HepG2 (cell line): Measurements from ENCODE around the gene GH2. TPM values are rescaled to one million over a fixed set of nuclear protein-coding genes. Genes with fewer than 3 reads are reported as not detected.

Experiments
- ATAD3A ChIP-seq: sonication (generic); formaldehyde crosslinking; IDR thresholded peaks from 2 replicates; pipeline ENCODE4 v1.4.0; 2020; ENCODE audit warnings: missing genetic modification reagents
- BHLHE40 ChIP-seq: IDR thresholded peaks from 2 replicates; pipeline ENCODE4 v1.6.1; 2011; ENCODE audit warnings: low read length, improper control_type of control experiment
- FOXP1 ChIP-seq, 2 experiments: fragments of 450-650 bp in 1 of 2; IDR thresholded peaks; 2 replicates each; pipeline ENCODE4 v1.6.1; 2017 to 2018; ENCODE audit warnings: antibody characterized with exemption in 1 of 2
- MEIS2 ChIP-seq: sonication (generic); formaldehyde crosslinking; IDR thresholded peaks from 2 replicates; pipeline ENCODE4 v1.9.0; 2021; ENCODE audit warnings: mild to moderate bottlenecking, missing genetic modification reagents
- NR2F6 ChIP-seq, 2 experiments: IDR thresholded peaks; 2 replicates each; pipeline ENCODE4 v1.6.1; 2016; ENCODE audit warnings: antibody characterized with exemption in 1 of 2, mild to moderate bottlenecking in 1 of 2
- PCBP2 ChIP-seq: fragments of 200-400 bp; formaldehyde crosslinking; optimal IDR thresholded peaks from 2 replicates; pipeline ENCODE3; 2018; ENCODE audit warnings: low read length, low read depth; ENCODE audit not compliant: poor library complexity, severe bottlenecking
- STAG1 ChIP-seq: sonication (generic); formaldehyde crosslinking; IDR thresholded peaks from 2 replicates; pipeline ENCODE4 v1.4.0; 2020; ENCODE audit warnings: missing genetic modification reagents
- TOPORS ChIP-seq: sonication (generic); formaldehyde crosslinking; IDR thresholded peaks from 2 replicates; pipeline ENCODE4 v1.8.0; 2023; ENCODE audit warnings: mild to moderate bottlenecking, missing genetic modification reagents
- ZNF282 ChIP-seq: fragments of 450-650 bp; IDR thresholded peaks from 2 replicates; pipeline ENCODE4 v1.6.1; 2018; ENCODE audit not compliant: partially characterized antibody
- ZNF296 ChIP-seq: sonication (generic); formaldehyde crosslinking; conservative IDR thresholded peaks from 2 replicates; pipeline ENCODE4 v1.5.0; 2020; ENCODE audit warnings: mild to moderate bottlenecking, missing genetic modification reagents
- ZNF550 ChIP-seq: sonication (generic); formaldehyde crosslinking; IDR thresholded peaks from 2 replicates; pipeline ENCODE4 v1.4.0; 2020; ENCODE audit warnings: mild to moderate bottlenecking, missing genetic modification reagents, borderline replicate concordance
- ZNF776 ChIP-seq: sonication (generic); formaldehyde crosslinking; IDR thresholded peaks from 2 replicates; pipeline ENCODE4 v1.4.0; 2020; ENCODE audit warnings: mild to moderate bottlenecking, missing genetic modification reagents
- ZNF879 ChIP-seq: sonication (generic); formaldehyde crosslinking; IDR thresholded peaks from 2 replicates; pipeline ENCODE4 v1.8.1; 2023; ENCODE audit warnings: missing genetic modification reagents
- polyA plus RNA-seq, 8 experiments: library from polyadenylated mRNA; depleted of rRNA in 3 of 8; stranded (reverse) in 7 of 8; unstranded in 1 of 8; fragments of >200 nt; fragmentation: Illumina TruSeq in 4 of 8; extraction: Trizol in 4 of 8; gene quantifications; 2 replicates each; pipeline versions ENCODE4 v1.2.1 to v1.2.3, GENCODE V29; 2011 to 2016; ENCODE audit warnings: low read depth in 4 of 8, missing spikeins in 1 of 8, mixed read lengths in 1 of 8; ENCODE audit not compliant: insufficient read depth in 1 of 8
- total RNA-seq, 5 experiments: library from RNA; depleted of rRNA; stranded (reverse); fragments of >200 nt; fragmentation: Illumina TruSeq; extraction: Trizol; gene quantifications; 2 replicates each; pipeline ENCODE4 v1.2.3, GENCODE V29; 2016; ENCODE audit warnings: low read depth in 1 of 5
- TF ChIP-seq, protein P1 (sequence below): sonication (generic); formaldehyde crosslinking; IDR thresholded peaks from 2 replicates; pipeline ENCODE4 v1.5.1; 2020; ENCODE audit warnings: missing genetic modification reagents, mild to moderate bottlenecking, borderline replicate concordance
- TF ChIP-seq, protein P2 (sequence below): sonication (generic); formaldehyde crosslinking; IDR thresholded peaks from 2 replicates; pipeline ENCODE4 v1.4.0; 2020; ENCODE audit warnings: missing genetic modification reagents
- TF ChIP-seq, protein P3 (sequence below): sonication (generic); formaldehyde crosslinking; IDR thresholded peaks from 2 replicates; pipeline ENCODE4 v1.4.0; 2020; ENCODE audit warnings: missing genetic modification reagents
- TF ChIP-seq, protein P4 (sequence below): sonication (generic); formaldehyde crosslinking; IDR thresholded peaks from 2 replicates; pipeline ENCODE4 v1.4.0; 2020; ENCODE audit warnings: missing genetic modification reagents
- TF ChIP-seq, protein P5 (sequence below): sonication (generic); formaldehyde crosslinking; IDR thresholded peaks from 2 replicates; pipeline ENCODE4 v1.4.0; 2020; ENCODE audit warnings: missing genetic modification reagents

Gene GH2
- total and polyA plus RNA-seq, 2 of the 13 experiments (the other 11 are each of a cell fraction or from before 2014, with no cell fraction given), result not detected

DNA sequence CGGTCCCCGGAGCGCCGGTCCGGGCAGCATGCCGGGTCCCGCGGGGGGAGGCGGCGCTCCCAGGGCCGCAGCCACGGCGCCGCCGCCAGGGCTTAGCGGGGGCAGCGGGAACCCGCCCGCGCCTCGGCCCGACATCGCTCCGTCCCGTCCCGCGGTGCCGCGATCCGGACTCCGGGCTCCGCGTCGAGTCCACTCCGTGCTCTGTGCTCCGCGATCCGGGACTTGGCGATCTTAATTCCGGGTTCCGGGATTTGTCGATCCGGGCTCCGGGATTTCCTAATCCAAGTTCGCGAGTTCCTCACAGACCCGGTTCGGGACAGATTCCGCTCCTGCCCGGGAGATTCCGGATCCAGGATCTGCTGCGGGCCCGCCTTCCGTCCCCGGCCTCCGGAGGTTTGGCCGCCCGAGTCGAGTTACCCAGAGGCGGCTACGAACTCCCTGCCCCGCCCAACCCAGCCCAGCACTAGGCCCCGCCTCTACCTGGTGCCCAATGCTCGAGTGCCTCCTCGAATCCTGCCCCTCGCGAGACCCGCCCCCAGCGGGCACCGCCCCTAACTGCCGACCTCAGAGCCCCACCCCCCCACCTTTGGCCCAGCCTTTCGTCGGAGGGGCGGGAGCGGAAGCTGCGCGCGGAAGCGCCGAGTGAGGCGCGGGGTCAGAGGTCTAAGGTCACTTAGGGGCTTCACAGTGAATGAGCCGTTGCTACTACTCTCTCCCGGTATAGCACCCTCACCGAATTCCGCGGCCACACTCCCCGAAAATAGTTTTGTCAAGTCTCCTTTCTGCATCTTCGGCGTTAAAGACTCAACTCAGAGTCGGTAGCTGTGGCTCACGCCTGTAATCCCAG lies 39.0 kb downstream of the GH2 start, which contains the start of gene SMARCD2 (continued):
- TF ChIP-seq, protein P1, sequence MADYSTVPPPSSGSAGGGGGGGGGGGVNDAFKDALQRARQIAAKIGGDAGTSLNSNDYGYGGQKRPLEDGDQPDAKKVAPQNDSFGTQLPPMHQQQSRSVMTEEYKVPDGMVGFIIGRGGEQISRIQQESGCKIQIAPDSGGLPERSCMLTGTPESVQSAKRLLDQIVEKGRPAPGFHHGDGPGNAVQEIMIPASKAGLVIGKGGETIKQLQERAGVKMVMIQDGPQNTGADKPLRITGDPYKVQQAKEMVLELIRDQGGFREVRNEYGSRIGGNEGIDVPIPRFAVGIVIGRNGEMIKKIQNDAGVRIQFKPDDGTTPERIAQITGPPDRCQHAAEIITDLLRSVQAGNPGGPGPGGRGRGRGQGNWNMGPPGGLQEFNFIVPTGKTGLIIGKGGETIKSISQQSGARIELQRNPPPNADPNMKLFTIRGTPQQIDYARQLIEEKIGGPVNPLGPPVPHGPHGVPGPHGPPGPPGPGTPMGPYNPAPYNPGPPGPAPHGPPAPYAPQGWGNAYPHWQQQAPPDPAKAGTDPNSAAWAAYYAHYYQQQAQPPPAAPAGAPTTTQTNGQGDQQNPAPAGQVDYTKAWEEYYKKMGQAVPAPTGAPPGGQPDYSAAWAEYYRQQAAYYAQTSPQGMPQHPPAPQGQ (CRISPR knock-in tag), result peak; percentile 86; the same call in 1 of the 2 replicates
- TF ChIP-seq ZNF282 (no peak), ZNF776 (CRISPR knock-in tag) (peak; percentile 20), ZNF296 (no peak), ATAD3A (CRISPR knock-in tag) (no peak), BHLHE40 (0 out of 2 replicates have a peak, but pooled peaks have one; percentile 19), TOPORS (CRISPR knock-in tag) (peak; percentile 97), PCBP2 (no peak), STAG1 (CRISPR knock-in tag) (peak; percentile 19), ZNF550 (CRISPR knock-in tag) (0 out of 2 replicates have a peak, but pooled peaks have one; percentile 43), MEIS2 (peak; percentile 93), ZNF879 (peak; percentile 47; the same call in 1 of the 2 replicates), NR2F6 (IDR thresholded peaks at IDR 0.05) (peak; percentile 97), NR2F6 (CRISPR knock-in tag; IDR thresholded peaks at IDR 0.05) (peak; percentile 99), FOXP1 (IDR thresholded peaks at IDR 0.05) (no peak; the same call in 1 of the 2 replicates), FOXP1 (CRISPR knock-in tag; IDR thresholded peaks at IDR 0.05) (peak; percentile 59)
- TF ChIP-seq, protein P2, sequence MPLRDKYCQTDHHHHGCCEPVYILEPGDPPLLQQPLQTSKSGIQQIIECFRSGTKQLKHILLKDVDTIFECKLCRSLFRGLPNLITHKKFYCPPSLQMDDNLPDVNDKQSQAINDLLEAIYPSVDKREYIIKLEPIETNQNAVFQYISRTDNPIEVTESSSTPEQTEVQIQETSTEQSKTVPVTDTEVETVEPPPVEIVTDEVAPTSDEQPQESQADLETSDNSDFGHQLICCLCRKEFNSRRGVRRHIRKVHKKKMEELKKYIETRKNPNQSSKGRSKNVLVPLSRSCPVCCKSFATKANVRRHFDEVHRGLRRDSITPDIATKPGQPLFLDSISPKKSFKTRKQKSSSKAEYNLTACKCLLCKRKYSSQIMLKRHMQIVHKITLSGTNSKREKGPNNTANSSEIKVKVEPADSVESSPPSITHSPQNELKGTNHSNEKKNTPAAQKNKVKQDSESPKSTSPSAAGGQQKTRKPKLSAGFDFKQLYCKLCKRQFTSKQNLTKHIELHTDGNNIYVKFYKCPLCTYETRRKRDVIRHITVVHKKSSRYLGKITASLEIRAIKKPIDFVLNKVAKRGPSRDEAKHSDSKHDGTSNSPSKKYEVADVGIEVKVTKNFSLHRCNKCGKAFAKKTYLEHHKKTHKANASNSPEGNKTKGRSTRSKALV, result peak; percentile 86
- TF ChIP-seq, protein P3, sequence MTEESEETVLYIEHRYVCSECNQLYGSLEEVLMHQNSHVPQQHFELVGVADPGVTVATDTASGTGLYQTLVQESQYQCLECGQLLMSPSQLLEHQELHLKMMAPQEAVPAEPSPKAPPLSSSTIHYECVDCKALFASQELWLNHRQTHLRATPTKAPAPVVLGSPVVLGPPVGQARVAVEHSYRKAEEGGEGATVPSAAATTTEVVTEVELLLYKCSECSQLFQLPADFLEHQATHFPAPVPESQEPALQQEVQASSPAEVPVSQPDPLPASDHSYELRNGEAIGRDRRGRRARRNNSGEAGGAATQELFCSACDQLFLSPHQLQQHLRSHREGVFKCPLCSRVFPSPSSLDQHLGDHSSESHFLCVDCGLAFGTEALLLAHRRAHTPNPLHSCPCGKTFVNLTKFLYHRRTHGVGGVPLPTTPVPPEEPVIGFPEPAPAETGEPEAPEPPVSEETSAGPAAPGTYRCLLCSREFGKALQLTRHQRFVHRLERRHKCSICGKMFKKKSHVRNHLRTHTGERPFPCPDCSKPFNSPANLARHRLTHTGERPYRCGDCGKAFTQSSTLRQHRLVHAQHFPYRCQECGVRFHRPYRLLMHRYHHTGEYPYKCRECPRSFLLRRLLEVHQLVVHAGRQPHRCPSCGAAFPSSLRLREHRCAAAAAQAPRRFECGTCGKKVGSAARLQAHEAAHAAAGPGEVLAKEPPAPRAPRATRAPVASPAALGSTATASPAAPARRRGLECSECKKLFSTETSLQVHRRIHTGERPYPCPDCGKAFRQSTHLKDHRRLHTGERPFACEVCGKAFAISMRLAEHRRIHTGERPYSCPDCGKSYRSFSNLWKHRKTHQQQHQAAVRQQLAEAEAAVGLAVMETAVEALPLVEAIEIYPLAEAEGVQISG (CRISPR knock-in tag), result peak; percentile 94
- TF ChIP-seq, protein P4, sequence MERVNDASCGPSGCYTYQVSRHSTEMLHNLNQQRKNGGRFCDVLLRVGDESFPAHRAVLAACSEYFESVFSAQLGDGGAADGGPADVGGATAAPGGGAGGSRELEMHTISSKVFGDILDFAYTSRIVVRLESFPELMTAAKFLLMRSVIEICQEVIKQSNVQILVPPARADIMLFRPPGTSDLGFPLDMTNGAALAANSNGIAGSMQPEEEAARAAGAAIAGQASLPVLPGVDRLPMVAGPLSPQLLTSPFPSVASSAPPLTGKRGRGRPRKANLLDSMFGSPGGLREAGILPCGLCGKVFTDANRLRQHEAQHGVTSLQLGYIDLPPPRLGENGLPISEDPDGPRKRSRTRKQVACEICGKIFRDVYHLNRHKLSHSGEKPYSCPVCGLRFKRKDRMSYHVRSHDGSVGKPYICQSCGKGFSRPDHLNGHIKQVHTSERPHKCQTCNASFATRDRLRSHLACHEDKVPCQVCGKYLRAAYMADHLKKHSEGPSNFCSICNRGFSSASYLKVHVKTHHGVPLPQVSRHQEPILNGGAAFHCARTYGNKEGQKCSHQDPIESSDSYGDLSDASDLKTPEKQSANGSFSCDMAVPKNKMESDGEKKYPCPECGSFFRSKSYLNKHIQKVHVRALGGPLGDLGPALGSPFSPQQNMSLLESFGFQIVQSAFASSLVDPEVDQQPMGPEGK (CRISPR knock-in tag), result peak; percentile 84
- TF ChIP-seq, protein P5, sequence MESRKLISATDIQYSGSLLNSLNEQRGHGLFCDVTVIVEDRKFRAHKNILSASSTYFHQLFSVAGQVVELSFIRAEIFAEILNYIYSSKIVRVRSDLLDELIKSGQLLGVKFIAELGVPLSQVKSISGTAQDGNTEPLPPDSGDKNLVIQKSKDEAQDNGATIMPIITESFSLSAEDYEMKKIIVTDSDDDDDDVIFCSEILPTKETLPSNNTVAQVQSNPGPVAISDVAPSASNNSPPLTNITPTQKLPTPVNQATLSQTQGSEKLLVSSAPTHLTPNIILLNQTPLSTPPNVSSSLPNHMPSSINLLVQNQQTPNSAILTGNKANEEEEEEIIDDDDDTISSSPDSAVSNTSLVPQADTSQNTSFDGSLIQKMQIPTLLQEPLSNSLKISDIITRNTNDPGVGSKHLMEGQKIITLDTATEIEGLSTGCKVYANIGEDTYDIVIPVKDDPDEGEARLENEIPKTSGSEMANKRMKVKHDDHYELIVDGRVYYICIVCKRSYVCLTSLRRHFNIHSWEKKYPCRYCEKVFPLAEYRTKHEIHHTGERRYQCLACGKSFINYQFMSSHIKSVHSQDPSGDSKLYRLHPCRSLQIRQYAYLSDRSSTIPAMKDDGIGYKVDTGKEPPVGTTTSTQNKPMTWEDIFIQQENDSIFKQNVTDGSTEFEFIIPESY (CRISPR knock-in tag), result peak; percentile 66; the same call in 1 of the 2 replicates
